ENCODE data around the gene PRDM5. TPM values are rescaled to one million over a fixed set of nuclear protein-coding genes. Genes with fewer than 3 reads are reported as not detected.
A peak's percentile ranks its signal among the peaks of the same experiment; 100 is the strongest.

Gene PRDM5
- total RNA-seq: 8.4 and 9.0 TPM in 2 replicates

DNA sequence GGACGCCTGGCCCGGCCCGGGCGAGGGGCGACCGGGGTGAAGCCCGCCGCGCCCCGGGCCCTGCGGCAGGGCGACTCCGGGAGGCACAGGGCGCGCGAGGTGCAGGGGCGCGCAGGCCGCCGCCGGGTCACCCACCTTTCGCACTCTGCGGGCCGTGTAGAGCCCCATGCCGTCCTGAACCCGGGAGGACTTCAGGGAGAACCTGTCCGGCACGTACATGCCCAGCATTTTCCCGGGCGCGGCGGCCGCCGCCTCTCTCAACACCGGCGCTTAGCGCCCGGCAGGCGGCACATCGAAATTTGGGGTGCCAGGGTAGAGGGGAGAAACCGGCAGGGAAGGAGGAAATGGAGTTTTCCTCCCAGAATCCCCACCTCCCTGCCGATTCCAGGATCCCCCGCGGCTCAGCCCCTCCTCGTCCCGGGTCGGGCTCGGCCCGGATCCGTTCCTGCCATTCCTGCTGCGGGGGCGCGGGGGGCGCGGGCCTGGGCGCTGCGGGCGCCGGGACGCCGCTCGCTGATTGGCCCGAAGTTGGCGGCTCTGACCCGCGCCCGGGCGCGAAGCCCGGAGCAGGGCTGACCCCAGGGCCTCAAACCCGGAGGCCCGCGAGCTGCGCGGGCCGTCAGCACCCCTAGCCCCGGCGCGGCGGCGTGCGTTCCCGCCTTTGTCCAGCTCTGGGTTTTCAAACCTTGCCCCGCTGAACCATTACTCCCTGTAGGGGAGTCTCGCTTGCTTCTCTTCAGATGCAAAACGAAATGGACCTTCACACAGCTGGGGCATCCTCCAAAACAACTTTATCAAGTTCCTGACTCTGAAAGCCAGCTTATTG is at the start of gene PRDM5:
Gene PRDM5, minus strand, starts transcription at position 346 of the 826 bp plus-strand sequence. Its CDS starts 118 bp downstream, at position 228.
- TF ChIP-seq, protein P1, sequence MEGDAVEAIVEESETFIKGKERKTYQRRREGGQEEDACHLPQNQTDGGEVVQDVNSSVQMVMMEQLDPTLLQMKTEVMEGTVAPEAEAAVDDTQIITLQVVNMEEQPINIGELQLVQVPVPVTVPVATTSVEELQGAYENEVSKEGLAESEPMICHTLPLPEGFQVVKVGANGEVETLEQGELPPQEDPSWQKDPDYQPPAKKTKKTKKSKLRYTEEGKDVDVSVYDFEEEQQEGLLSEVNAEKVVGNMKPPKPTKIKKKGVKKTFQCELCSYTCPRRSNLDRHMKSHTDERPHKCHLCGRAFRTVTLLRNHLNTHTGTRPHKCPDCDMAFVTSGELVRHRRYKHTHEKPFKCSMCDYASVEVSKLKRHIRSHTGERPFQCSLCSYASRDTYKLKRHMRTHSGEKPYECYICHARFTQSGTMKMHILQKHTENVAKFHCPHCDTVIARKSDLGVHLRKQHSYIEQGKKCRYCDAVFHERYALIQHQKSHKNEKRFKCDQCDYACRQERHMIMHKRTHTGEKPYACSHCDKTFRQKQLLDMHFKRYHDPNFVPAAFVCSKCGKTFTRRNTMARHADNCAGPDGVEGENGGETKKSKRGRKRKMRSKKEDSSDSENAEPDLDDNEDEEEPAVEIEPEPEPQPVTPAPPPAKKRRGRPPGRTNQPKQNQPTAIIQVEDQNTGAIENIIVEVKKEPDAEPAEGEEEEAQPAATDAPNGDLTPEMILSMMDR (IDR thresholded peaks at IDR 0.05; ENCODE audit: insufficient read depth, low read length, severe bottlenecking): peak; percentile 36
- Histone ChIP-seq H3K4me3 (ENCODE audit: low read depth, low read length) (peak within 1 kb of the TSS; percentile 50), H3K27me3 (ENCODE audit: control insufficient read depth, insufficient read depth, low read length) (no peaks in the 10 kb centered on the region), H3K36me3 (ENCODE audit: control insufficient read depth, insufficient read depth, low read length) (no peaks in the 10 kb centered on the region)
- FAIRE-seq (no peak), DNase-seq (ENCODE audit: low read depth) (peak; percentile 31)

DNA sequence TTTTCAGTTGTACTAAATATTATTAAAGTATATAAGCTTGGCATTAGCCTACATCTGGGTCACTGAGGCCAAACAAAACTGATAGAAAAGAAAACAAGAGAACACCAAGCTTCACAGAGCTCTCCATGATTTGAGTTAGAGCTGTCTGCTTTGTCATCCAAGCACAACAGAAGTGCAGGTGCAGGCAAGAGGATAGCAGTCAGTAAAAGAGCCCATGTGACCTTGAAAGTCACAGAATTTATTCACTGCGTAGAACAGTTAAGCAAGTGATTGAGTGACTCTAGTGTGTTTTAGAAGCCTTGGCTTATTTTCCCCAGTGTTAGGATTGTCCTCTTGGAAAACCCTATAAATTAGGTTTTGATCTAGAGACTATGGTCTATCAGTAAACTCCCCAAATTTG is 49.4 kb upstream of the PRDM5 start:
- FAIRE-seq (no peak), DNase-seq (ENCODE audit: low read depth) (no peak)
- no peaks in the 10 kb centered on the region for H3K36me3 ChIP-seq (ENCODE audit: control insufficient read depth, insufficient read depth, low read length)

DNA sequence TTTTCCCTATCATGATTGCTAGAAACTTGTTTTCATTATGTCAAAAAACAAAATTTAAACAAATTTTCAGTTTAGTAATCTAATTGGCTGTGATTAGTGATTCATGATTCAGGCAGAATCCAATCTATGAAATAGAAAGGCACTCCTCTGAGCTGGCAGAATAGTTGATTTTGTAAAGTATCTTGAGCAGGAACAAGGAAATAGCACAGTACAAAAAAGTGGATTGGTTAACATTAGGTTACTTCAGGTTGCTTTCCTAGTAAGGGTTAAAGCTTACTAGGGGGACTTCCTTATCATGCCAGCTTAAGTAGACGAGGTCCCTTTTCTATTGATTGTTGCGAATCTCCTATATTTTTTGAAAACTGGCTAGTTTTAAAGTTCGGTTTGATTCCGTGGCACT is 43.4 kb upstream of the PRDM5 start:
- no peaks in the 10 kb centered on the region for H3K27me3 ChIP-seq (ENCODE audit: control insufficient read depth, insufficient read depth, low read length)
- H3K4me3 ChIP-seq (ENCODE audit: low read depth, low read length): no peak overlapping the region
- TF ChIP-seq, protein P1 (IDR thresholded peaks at IDR 0.05; ENCODE audit: insufficient read depth, low read length, severe bottlenecking): no peak
- no peaks in the 10 kb centered on the region for H3K36me3 ChIP-seq (ENCODE audit: control insufficient read depth, insufficient read depth, low read length)
- DNase-seq (ENCODE audit: low read depth): peak; percentile 0
- FAIRE-seq: no peak

More for the DNA sequence above, 49.4 kb upstream of the PRDM5 start:
- H3K27me3 ChIP-seq (ENCODE audit: control insufficient read depth, insufficient read depth, low read length): no peaks in the 10 kb centered on the region
- TF ChIP-seq, protein P1 (IDR thresholded peaks at IDR 0.05; ENCODE audit: insufficient read depth, low read length, severe bottlenecking): no peak
- H3K4me3 ChIP-seq (ENCODE audit: low read depth, low read length): no peak overlapping the region

DNA sequence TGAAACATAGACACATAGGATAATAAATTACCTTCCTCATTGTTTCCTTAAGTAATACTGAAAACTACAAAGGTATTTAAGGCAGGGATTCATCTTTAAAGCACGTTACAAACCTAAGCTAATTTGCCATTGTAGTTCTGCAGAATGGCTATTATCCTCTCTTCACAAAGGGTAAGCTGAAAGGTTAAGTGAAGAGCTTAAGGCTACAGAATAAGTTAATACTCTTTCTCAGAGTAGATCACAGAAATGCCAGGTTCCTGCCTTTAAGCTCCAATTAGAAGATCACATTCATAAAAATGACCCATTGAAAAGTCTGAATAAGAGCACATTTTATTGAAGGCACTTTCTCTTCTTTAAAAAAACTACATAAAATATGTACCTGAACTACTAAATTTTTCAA is 42.1 kb upstream of the PRDM5 start:
- TF ChIP-seq, protein P1 (IDR thresholded peaks at IDR 0.05; ENCODE audit: insufficient read depth, low read length, severe bottlenecking): no peak
- H3K27me3 ChIP-seq (ENCODE audit: control insufficient read depth, insufficient read depth, low read length): no peaks in the 10 kb centered on the region
- no peak overlapping the region for H3K4me3 ChIP-seq (ENCODE audit: low read depth, low read length)
- no peak for DNase-seq (ENCODE audit: low read depth)
- H3K36me3 ChIP-seq (ENCODE audit: control insufficient read depth, insufficient read depth, low read length): no peaks in the 10 kb centered on the region
- no peak for FAIRE-seq

DNA sequence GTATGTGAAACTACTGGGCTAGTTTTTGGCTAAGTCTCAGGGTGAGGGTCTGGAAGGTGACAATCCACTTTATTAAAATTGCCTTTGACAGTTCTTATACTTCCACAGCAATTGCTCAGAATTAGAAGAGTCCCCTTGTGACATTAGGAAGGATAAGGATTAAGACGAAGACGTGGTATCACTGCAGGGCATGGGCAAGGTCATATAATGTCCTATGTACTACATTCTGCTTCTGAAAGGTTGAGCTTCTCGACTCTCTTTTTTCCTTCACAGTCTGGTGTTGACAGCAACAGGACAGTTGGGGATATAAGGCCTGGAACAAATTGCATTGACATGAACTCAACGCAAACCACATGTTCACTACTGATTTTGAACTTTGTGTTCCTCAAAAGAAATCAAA is 40.9 kb upstream of the PRDM5 start:
- DNase-seq (ENCODE audit: low read depth): no peak
- peak; percentile 32 for FAIRE-seq
- Histone ChIP-seq H3K36me3 (ENCODE audit: control insufficient read depth, insufficient read depth, low read length) (no peaks in the 10 kb centered on the region), H3K27me3 (ENCODE audit: control insufficient read depth, insufficient read depth, low read length) (no peaks in the 10 kb centered on the region), H3K4me3 (ENCODE audit: low read depth, low read length) (no peak overlapping the region)
- TF ChIP-seq, protein P1 (IDR thresholded peaks at IDR 0.05; ENCODE audit: insufficient read depth, low read length, severe bottlenecking): no peak
